HCT116 (cell line): ENCODE data around the gene IRS4. TPM values are rescaled to one million over a fixed set of nuclear protein-coding genes. Genes with fewer than 3 reads are reported as not detected.

Experiments used
- ATAC-seq: fragments of 200-7000 bp; cut with Tn5 transposase; 2 replicates; pipeline ENCODE4 v1.9.1; 2020; ENCODE audit warnings: mild to moderate bottlenecking, moderate library complexity
- BruUV-seq: library from RNA; stranded (reverse); fragments of 400-500 nt; replicated peaks from 2 replicates; lab custom pipeline; 2021; lab: Mats Ljungman, UMichigan
- CTCF ChIA-PET: fragments of 300-600 bp; sonication (Branson Sonifier 250); formaldehyde crosslinking; loops from one replicate; lab custom pipeline; 2021; ENCODE audit warnings: antibody characterized with exemption; lab: Charles Lee
- POLR2A ChIA-PET: fragments of 300-600, 350-600 bp; sonication (Branson Sonifier 250); formaldehyde crosslinking; loops from one replicate; lab custom pipeline; 2021; ENCODE audit warnings: antibody characterized with exemption; lab: Charles Lee
- RAD21 ChIA-PET, 2 experiments: fragments of 300-600 bp; sonication (Branson Sonifier 250); formaldehyde crosslinking; loops; one replicate each; lab custom pipeline; 2023; ENCODE audit warnings: low total read pairs in 2 of 2; ENCODE audit not compliant: uncharacterized antibody in 2 of 2, unreplicated experiment in 2 of 2, low non-redundant PET in 1 of 2; lab: Charles Lee
- DNase-seq: peaks from one replicate; pipeline ENCODE4 v3.0.0-alpha.2; 2010; ENCODE audit warnings: low read depth, low spot score
- H2AFZ ChIP-seq: fragments of 200-600 bp; shearing (Covaris generic), sonication (generic); 2 replicates; pipeline ENCODE4 v1.6.1; 2017; ENCODE audit warnings: low read depth, mixed run types, mixed read lengths, antibody characterized with exemption, low read length; ENCODE audit not compliant: poor library complexity, severe bottlenecking
- H3K27ac ChIP-seq: 2 replicates; pipeline ENCODE4 v1.5.1; 2012; ENCODE audit warnings: low read depth, low read length
- H3K27me3 ChIP-seq: fragments of 200-600 bp; sonication (generic); 2 replicates; pipeline ENCODE4 v1.6.1; 2016; ENCODE audit warnings: mixed run types, low read length, mixed read lengths; ENCODE audit not compliant: insufficient read depth
- H3K36me3 ChIP-seq, 2 experiments: fragments of 200-500 bp in 1 of 2; fragments of 200-600 bp in 1 of 2; sonication (Bioruptor generic) in 1 of 2; sonication (generic) in 1 of 2; 2 replicates each; pipeline versions ENCODE4 v1.5.1 to v1.6.1; 2014 to 2016; ENCODE audit warnings: low read length in 2 of 2, inconsistent platforms in 1 of 2, mixed read lengths in 1 of 2, mixed run types in 1 of 2; ENCODE audit not compliant: insufficient read depth in 2 of 2, control insufficient read depth in 1 of 2
- H3K4me1 ChIP-seq, 2 experiments: fragments of 200-600 bp in 1 of 2; sonication (generic) in 1 of 2; 2 replicates each; pipeline versions ENCODE4 v1.5.1 to v1.6.1; 2012 to 2017; ENCODE audit warnings: low read length in 2 of 2, inconsistent platforms in 1 of 2, mild to moderate bottlenecking in 1 of 2, mixed read lengths in 1 of 2, mixed run types in 1 of 2, moderate library complexity in 1 of 2; ENCODE audit not compliant: insufficient read depth in 2 of 2, control insufficient read depth in 1 of 2
- H3K4me2 ChIP-seq: fragments of 200-600 bp; sonication (generic); 2 replicates; pipeline ENCODE4 v1.6.1; 2017; ENCODE audit warnings: mixed run types, low read length, mixed read lengths
- H3K4me3 ChIP-seq, 2 experiments: fragments of 200-600 bp in 1 of 2; sonication (generic) in 1 of 2; replicated peaks in 1 of 2; 2 replicates each; pipeline ENCODE4 v1.5.1; 2011 to 2016; ENCODE audit warnings: low read length in 2 of 2, control low read depth in 1 of 2, low read depth in 1 of 2, mild to moderate bottlenecking in 1 of 2, mixed read lengths in 1 of 2, mixed run types in 1 of 2
- H3K79me2 ChIP-seq: fragments of 200-600 bp; sonication (generic); 2 replicates; pipeline ENCODE4 v1.6.1; 2017; ENCODE audit warnings: mild to moderate bottlenecking, mixed run types, low read length, moderate library complexity, mixed read lengths; ENCODE audit not compliant: insufficient read depth
- H3K9ac ChIP-seq: fragments of 200-600 bp; sonication (generic); 2 replicates; pipeline ENCODE4 v1.6.1; 2016; ENCODE audit warnings: low read length, mixed read lengths
- H3K9me2 ChIP-seq: fragments of 200-600 bp; sonication (generic), shearing (Covaris generic); 2 replicates; pipeline ENCODE4 v1.6.1; 2017; ENCODE audit warnings: mixed run types, mild to moderate bottlenecking, moderate library complexity; ENCODE audit not compliant: insufficient read depth
- H3K9me3 ChIP-seq, 2 experiments: fragments of 200-500 bp in 1 of 2; fragments of 200-600 bp in 1 of 2; sonication (Bioruptor generic) in 1 of 2; sonication (generic) in 1 of 2; 2 replicates each; pipeline ENCODE4 v1.6.1; 2014 to 2017; ENCODE audit warnings: low read length in 2 of 2, mixed read lengths in 2 of 2, inconsistent platforms in 1 of 2, low read depth in 1 of 2, mild to moderate bottlenecking in 1 of 2, mixed run types in 1 of 2, moderate library complexity in 1 of 2; ENCODE audit not compliant: control insufficient read depth in 1 of 2, insufficient read depth in 1 of 2
- H4K20me1 ChIP-seq: fragments of 200-600 bp; sonication (generic), shearing (Covaris generic); 2 replicates; pipeline ENCODE4 v1.6.1; 2017; ENCODE audit warnings: mixed run types, mild to moderate bottlenecking, moderate library complexity; ENCODE audit not compliant: insufficient read depth
- CEBPB ChIP-seq: IDR thresholded peaks from 2 replicates; pipeline ENCODE4 v1.6.1; 2012; ENCODE audit warnings: low read depth
- CTCF ChIP-seq, 3 experiments: fragments of 200-600 bp in 1 of 3; sonication (generic) in 1 of 3; IDR thresholded peaks in 2 of 3; conservative IDR thresholded peaks in 1 of 3; 2 replicates each; pipeline ENCODE4 v1.5.1; 2012 to 2017; ENCODE audit warnings: low read depth in 2 of 3, low read length in 2 of 3, antibody characterized with exemption in 1 of 3, borderline replicate concordance in 1 of 3, control low read depth in 1 of 3, mild to moderate bottlenecking in 1 of 3, mixed read lengths in 1 of 3, mixed run types in 1 of 3, moderate library complexity in 1 of 3; ENCODE audit not compliant: insufficient read depth in 1 of 3
- EGR1 ChIP-seq: IDR thresholded peaks from 2 replicates; pipeline ENCODE4 v1.6.1; 2012; ENCODE audit warnings: low read depth
- EZH2 ChIP-seq: fragments of 200-600 bp; sonication (generic); IDR thresholded peaks from 2 replicates; pipeline ENCODE4 v1.6.1; 2017; ENCODE audit warnings: antibody characterized with exemption, mixed run types
- EZH2phosphoT487 ChIP-seq: fragments of 200-600 bp; IDR thresholded peaks from 2 replicates; pipeline ENCODE4 v1.6.1; 2018; ENCODE audit warnings: antibody characterized with exemption, borderline replicate concordance
- POLR2A ChIP-seq: IDR thresholded peaks from 2 replicates; pipeline ENCODE4 v1.7.0; 2011; ENCODE audit warnings: borderline replicate concordance; ENCODE audit not compliant: insufficient read depth, insufficient read length; ENCODE audit errors: extremely low read depth
- REST ChIP-seq: IDR thresholded peaks from 2 replicates; pipeline ENCODE4 v1.6.1; 2012; ENCODE audit warnings: low read depth
- SIN3A ChIP-seq: IDR thresholded peaks from 2 replicates; pipeline ENCODE4 v1.6.1; 2012; ENCODE audit warnings: low read depth
- SP1 ChIP-seq: IDR thresholded peaks from 2 replicates; pipeline ENCODE4 v1.6.1; 2012; ENCODE audit warnings: low read depth
- SRF ChIP-seq: IDR thresholded peaks from 2 replicates; pipeline ENCODE4 v1.6.1; 2012; ENCODE audit warnings: low read depth
- TCF7L2 ChIP-seq: IDR thresholded peaks from 2 replicates; pipeline ENCODE4 v1.7.0; 2011; ENCODE audit warnings: borderline replicate concordance, inconsistent platforms; ENCODE audit not compliant: insufficient read depth, insufficient read length; ENCODE audit errors: extremely low read depth
- YY1 ChIP-seq: IDR thresholded peaks from 2 replicates; pipeline ENCODE4 v1.6.1; 2011; ENCODE audit warnings: low read length, low read depth, moderate library complexity, mild to moderate bottlenecking; ENCODE audit not compliant: insufficient replicate concordance; ENCODE audit errors: extremely low read depth
- ZNF274 ChIP-seq: fragments of 200-500 bp; sonication (Bioruptor generic); IDR thresholded peaks from 2 replicates; pipeline ENCODE4 v1.6.1; 2014; ENCODE audit warnings: mild to moderate bottlenecking, low read depth, low read length, inconsistent platforms
- intact Hi-C: fragments of 100-400 bp; cut with micrococcal nuclease; formaldehyde crosslinking; loops from 2 replicates; pipeline ENCODE4 v1.10.0; 2022
- total RNA-seq: library from RNA; stranded (reverse); gene quantifications from one replicate; pipeline ENCODE4 v1.2.1, GENCODE V29; 2021; ENCODE audit not compliant: unreplicated experiment

Gene IRS4
- total RNA-seq, 1 experiment from 2014 or later, result not detected

- TF ChIP-seq CEBPB (no peak), SIN3A (no peak), POLR2A (no peak), EZH2phosphoT487 (no peak), EGR1 (no peak), SP1 (no peak), EZH2 (no peak)
These were observed 13.8 kb downstream of the IRS4 start (continued) for GRCh38 chrX:108722561-108722960.

- H3K4me3 ChIP-seq, result no peak overlapping the region
- BruUV-seq, result no TSS peak
- DNase-seq (peak; percentile 0), ATAC-seq (peak; percentile 60; the same call in 1 of the 2 replicates)
- RAD21 ChIA-PET, result no interaction called here
- H3K4me1 ChIP-seq, result no peaks in the 10 kb centered on the region
- H3K79me2 ChIP-seq, result no peaks in the 10 kb centered on the region
- intact Hi-C loops, result no loop called here
- no peaks in the 10 kb centered on the region for H3K9me2 ChIP-seq
- no peaks in the 10 kb centered on the region for H3K27me3 ChIP-seq
- no peaks in the 10 kb centered on the region for H3K36me3 ChIP-seq
- no peak overlapping the region for H3K9ac ChIP-seq
- CTCF ChIA-PET, result interaction anchor here (1.0 to 1.7 kb wide), 2 partner anchors 14 to 760 kb away, joined by 4 read pairs; no protein-coding TSS in a partner anchor
- H4K20me1 ChIP-seq, result no peaks in the 10 kb centered on the region
- H2AFZ ChIP-seq, result no peak overlapping the region
- H3K9me3 ChIP-seq, result no peaks in the 10 kb centered on the region
- no peak overlapping the region for H3K27ac ChIP-seq
- TF ChIP-seq CTCF (IDR thresholded peaks at IDR 0.05 in 2 of 3, conservative IDR thresholded peaks at IDR 0.05 in 1 of 3; ENCODE audit: borderline replicate concordance in 1 of 3, insufficient read depth in 1 of 3, low read depth in 2 of 3, low read length in 2 of 3), result 0 out of 6 replicates have a peak, but pooled peaks of 1 of the 3 experiments have one; percentile 18
- no peak for TF ChIP-seq SIN3A
- no peak for TF ChIP-seq YY1
- TF ChIP-seq TCF7L2, result no peak
- TF ChIP-seq SRF, result no peak
- TF ChIP-seq REST, result no peak
- TF ChIP-seq POLR2A, result no peak
- no peak for TF ChIP-seq ZNF274
- POLR2A ChIA-PET, result no interaction called here
- H3K4me2 ChIP-seq, result no peak overlapping the region
These were observed 23.5 kb downstream of the IRS4 start for GRCh38 chrX:108712886-108713285.
